ENCODE measurements around the gene TRIM72. TPM values are rescaled to one million over a fixed set of nuclear protein-coding genes. Genes with fewer than 3 reads are reported as not detected.

The TRIM72 gene
- total RNA-seq, 1 experiment from 2014 or later: 1.2 TPM

DNA sequence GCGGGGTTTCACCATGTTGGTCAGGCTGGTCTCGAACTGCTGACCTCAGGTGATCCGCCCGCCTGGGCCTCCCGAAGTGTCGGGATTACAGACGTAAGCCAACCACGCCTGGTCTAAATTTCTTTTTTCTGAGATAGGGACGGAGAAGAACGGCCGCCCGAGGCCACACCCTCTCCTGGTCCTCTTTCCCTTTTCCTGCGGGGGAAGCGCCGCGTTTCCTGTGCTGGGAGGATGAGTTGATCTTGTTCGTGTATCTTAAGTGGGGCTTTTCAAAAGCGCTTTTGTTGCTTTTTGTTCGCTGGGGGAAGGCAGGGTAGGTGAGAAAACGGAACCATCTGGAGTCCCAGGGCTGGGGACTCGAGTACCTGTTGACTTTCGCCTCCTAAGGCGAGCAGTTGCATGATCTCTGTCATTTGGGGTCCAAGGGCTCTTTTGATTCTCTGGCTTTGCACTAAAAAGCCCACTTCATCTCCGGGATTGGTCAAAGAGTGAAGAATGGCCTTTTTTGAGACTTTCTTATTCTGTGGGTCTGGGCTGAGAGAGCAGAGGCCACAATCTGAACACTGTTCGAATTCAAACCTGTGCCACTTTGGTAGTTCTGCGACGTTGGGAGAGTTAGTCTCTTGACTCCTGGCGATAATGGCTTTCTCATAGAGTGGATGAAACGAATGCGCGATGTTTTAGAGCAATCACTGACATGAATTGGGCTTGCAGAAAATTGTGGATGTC lies 32.7 kb upstream of the TRIM72 start:
- Histone ChIP-seq H3K56ac (ENCODE audit: insufficient read length, low read depth, low read length) (no peak overlapping the region), H3K4me1 (ENCODE audit: insufficient read depth, low read length) (no peaks in the 10 kb centered on the region; the same call in 1 of the 2 replicates), H3K14ac (ENCODE audit: insufficient read depth, low read length) (no peak overlapping the region), H2AFZ (ENCODE audit: low read length) (no peak overlapping the region), H3K9me3 (ENCODE audit: control insufficient read depth, low read depth, low read length) (no peaks in the 10 kb centered on the region), H2BK12ac (ENCODE audit: insufficient read length, low read depth, low read length) (no peak overlapping the region), H3K79me2 (ENCODE audit: insufficient read depth, low read length) (peaks cover 39% of the 10 kb centered on the region), H3K79me1 (ENCODE audit: insufficient read depth, low read depth, low read length, poor library complexity, severe bottlenecking) (peaks cover 11% of the 10 kb centered on the region), H4K20me1 (ENCODE audit: control insufficient read depth, insufficient read depth, insufficient read length) (no peaks in the 10 kb centered on the region), H3K23ac (ENCODE audit: insufficient read length, low read depth, low read length) (no peak overlapping the region), H3T11ph (ENCODE audit: low read length) (no peak overlapping the region), H2AK5ac (ENCODE audit: insufficient read length, low read length) (no peak overlapping the region), H4K8ac (replicated peaks; ENCODE audit: insufficient read length, low read depth, low read length) (no peak overlapping the region), H3K27ac (ENCODE audit: insufficient read length, low read depth, low read length) (no peak overlapping the region), H3K4ac (ENCODE audit: low read depth, low read length) (no peak overlapping the region), H2BK15ac (ENCODE audit: low read depth, low read length) (no peak overlapping the region), H4K5ac (ENCODE audit: insufficient read length, low read depth, low read length) (no peak overlapping the region), H2BK5ac (ENCODE audit: insufficient read length, low read length) (no peak overlapping the region), H2BK120ac (ENCODE audit: low read depth, low read length, poor library complexity, severe bottlenecking) (no peak overlapping the region), H4K91ac (ENCODE audit: insufficient read length, low read depth, low read length) (no peak overlapping the region), H3K27me3 (ENCODE audit: insufficient read depth, low read length) (no peaks in the 10 kb centered on the region), H3K23me2 (ENCODE audit: insufficient read length, low read depth, low read length, poor library complexity, severe bottlenecking) (peaks cover 9% of the 10 kb centered on the region), H3K9ac (ENCODE audit: extremely low read depth, insufficient read length, low read length) (peak overlapping the region; percentile 97), H2BK20ac (ENCODE audit: low read depth, low read length, poor library complexity, severe bottlenecking) (no peak overlapping the region), H3K4me2 (ENCODE audit: insufficient read depth, insufficient read length, low read length) (peak overlapping the region; percentile 87), H3K18ac (ENCODE audit: insufficient read length, low read depth, low read length) (no peak overlapping the region)
- DNase-seq: no peak
- peaks cover 2% of the 10 kb centered on the region for H3K27me3 Mint-ChIP-seq (ENCODE audit: low read depth)
- H3K27ac Mint-ChIP-seq: peak overlapping the region; percentile 92 to 100 (median 100)
- peaks cover 0 to 2% of the 10 kb centered on the region in 2 experiments; a peak in 2 of 5 replicates for H3K9me3 Mint-ChIP-seq
- peaks cover 53 to 56% (median 54%) of the 10 kb centered on the region in 3 experiments for H3K36me3 Mint-ChIP-seq (ENCODE audit: insufficient read depth in 1 of 3, low read depth in 3 of 3)
- TF ChIP-seq, protein P1, sequence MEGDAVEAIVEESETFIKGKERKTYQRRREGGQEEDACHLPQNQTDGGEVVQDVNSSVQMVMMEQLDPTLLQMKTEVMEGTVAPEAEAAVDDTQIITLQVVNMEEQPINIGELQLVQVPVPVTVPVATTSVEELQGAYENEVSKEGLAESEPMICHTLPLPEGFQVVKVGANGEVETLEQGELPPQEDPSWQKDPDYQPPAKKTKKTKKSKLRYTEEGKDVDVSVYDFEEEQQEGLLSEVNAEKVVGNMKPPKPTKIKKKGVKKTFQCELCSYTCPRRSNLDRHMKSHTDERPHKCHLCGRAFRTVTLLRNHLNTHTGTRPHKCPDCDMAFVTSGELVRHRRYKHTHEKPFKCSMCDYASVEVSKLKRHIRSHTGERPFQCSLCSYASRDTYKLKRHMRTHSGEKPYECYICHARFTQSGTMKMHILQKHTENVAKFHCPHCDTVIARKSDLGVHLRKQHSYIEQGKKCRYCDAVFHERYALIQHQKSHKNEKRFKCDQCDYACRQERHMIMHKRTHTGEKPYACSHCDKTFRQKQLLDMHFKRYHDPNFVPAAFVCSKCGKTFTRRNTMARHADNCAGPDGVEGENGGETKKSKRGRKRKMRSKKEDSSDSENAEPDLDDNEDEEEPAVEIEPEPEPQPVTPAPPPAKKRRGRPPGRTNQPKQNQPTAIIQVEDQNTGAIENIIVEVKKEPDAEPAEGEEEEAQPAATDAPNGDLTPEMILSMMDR (conservative IDR thresholded peaks at IDR 0.05): no peak
- no CpG with 5 or more reads among the region's 31 CpGs for WGBS (ENCODE audit: extremely low coverage, insufficient read length, low lambda C conversion rate)
- H3K4me3 Mint-ChIP-seq: peak overlapping the region; percentile 97 to 99
- peaks cover 36 to 42% of the 10 kb centered on the region in 2 experiments for H3K4me1 Mint-ChIP-seq
